SIG-M5 treated with dmso at 0.1 percent for 504 hours (cell line): ENCODE results near the gene PDIA6.
"Not testable (repeated sequence)": the region's sequence is repeated elsewhere in the genome, so short reads cannot be mapped to it uniquely, and the experiment has no call there.

Experiments used
- DNase-seq: peaks from one replicate; lab custom pipeline; 2025; ENCODE audit not compliant: unreplicated experiment; lab: John Stamatoyannopoulos, UW

The PDIA6 gene

GRCh38 chr2:10783421-10783820, 29.2 kb downstream of the PDIA6 start:
- no peak for DNase-seq

GRCh38 chr2:10781746-10782145, 30.8 kb downstream of the PDIA6 start:
- no peak for DNase-seq

- not testable (repeated sequence) for DNase-seq
Observed at GRCh38 chr2:10780821-10781220, 31.8 kb downstream of the PDIA6 start.

GRCh38 chr2:10780491-10780820, 32.1 kb downstream of the PDIA6 start:
- no peak for DNase-seq

GRCh38 chr2:10779776-10780490, 32.7 kb downstream of the PDIA6 start:
- DNase-seq, result no peak

- no peak for DNase-seq
Observed at GRCh38 chr2:10778724-10779115, 33.9 kb downstream of the PDIA6 start.

GRCh38 chr2:10777842-10778723, 34.5 kb downstream of the PDIA6 start:
- DNase-seq, result no peak

- no peak for DNase-seq
Observed at GRCh38 chr2:10777111-10777841, 35.3 kb downstream of the PDIA6 start.

- no peak for DNase-seq
Observed at GRCh38 chr2:10776231-10776977, 36.2 kb downstream of the PDIA6 start.

- no peak for DNase-seq
Observed at GRCh38 chr2:10775831-10776230, 36.8 kb downstream of the PDIA6 start.

- DNase-seq, result no peak
Observed at GRCh38 chr2:10775021-10775780, 37.4 kb downstream of the PDIA6 start.

GRCh38 chr2:10774394-10774793, 38.2 kb downstream of the PDIA6 start:
- no peak for DNase-seq

- no peak for DNase-seq
Observed at GRCh38 chr2:10773821-10774341, 38.7 kb downstream of the PDIA6 start.

- DNase-seq, result no peak
Observed at GRCh38 chr2:10772868-10773215, 39.7 kb downstream of the PDIA6 start.

GRCh38 chr2:10772201-10772867, 40.3 kb downstream of the PDIA6 start:
- no peak for DNase-seq

GRCh38 chr2:10771786-10772185, 40.8 kb downstream of the PDIA6 start:
- no peak for DNase-seq

GRCh38 chr2:10770956-10771750, 41.4 kb downstream of the PDIA6 start:
- no peak for DNase-seq

GRCh38 chr2:10768063-10768507, 44.5 kb downstream of the PDIA6 start:
- no peak for DNase-seq

- no peak for DNase-seq
Observed at GRCh38 chr2:10765914-10766313, 46.7 kb downstream of the PDIA6 start.
